OCI-LY3 (cell line): ENCODE results near the gene KRT74.

Experiments used
- EZH2phosphoT487 ChIP-seq: fragments of 200-600 bp; shearing (Covaris generic); IDR thresholded peaks from 2 replicates; pipeline ENCODE4 v1.6.1; 2018; ENCODE audit warnings: antibody characterized with exemption, mixed run types, low read depth
- TF ChIP-seq, protein P1 (sequence below): fragments of 200-600, 300-600 bp; sonication (generic); IDR thresholded peaks from 2 replicates; pipeline ENCODE4 v1.5.1; 2014; ENCODE audit warnings: antibody characterized with exemption, low read length, low read depth

DNA sequence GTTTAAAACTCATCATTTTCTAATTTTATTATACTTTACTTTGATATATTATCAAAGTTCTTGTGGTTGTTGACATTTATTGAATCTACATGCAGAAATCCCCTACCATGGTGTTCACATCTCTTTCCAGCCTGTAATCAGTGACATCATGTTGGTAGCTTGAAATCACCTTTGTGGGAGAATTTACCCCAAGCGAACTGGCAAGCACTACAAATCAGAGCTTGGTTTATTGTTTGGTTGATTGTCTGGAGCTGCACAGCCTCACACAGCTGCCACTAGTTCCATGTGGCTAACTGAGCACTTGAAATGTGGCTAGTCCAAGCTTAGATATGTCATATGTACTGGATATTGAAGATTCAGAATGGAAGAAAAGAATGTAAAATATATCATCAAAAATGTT lies 38.1 kb downstream of the KRT74 start:
- TF ChIP-seq, protein P1, sequence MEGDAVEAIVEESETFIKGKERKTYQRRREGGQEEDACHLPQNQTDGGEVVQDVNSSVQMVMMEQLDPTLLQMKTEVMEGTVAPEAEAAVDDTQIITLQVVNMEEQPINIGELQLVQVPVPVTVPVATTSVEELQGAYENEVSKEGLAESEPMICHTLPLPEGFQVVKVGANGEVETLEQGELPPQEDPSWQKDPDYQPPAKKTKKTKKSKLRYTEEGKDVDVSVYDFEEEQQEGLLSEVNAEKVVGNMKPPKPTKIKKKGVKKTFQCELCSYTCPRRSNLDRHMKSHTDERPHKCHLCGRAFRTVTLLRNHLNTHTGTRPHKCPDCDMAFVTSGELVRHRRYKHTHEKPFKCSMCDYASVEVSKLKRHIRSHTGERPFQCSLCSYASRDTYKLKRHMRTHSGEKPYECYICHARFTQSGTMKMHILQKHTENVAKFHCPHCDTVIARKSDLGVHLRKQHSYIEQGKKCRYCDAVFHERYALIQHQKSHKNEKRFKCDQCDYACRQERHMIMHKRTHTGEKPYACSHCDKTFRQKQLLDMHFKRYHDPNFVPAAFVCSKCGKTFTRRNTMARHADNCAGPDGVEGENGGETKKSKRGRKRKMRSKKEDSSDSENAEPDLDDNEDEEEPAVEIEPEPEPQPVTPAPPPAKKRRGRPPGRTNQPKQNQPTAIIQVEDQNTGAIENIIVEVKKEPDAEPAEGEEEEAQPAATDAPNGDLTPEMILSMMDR = no peak
- no peak for TF ChIP-seq EZH2phosphoT487
